Lung (tissue), 12 donors: Measurements from ENCODE around the gene IRX4. TPM values are rescaled to one million over a fixed set of nuclear protein-coding genes. Genes with fewer than 3 reads are reported as not detected.

Experiments used
- ATAC-seq: fragments of 200-7000 bp; cut with Tn5 transposase; one replicate; pipeline ENCODE4 v1.9.1; 2020; ENCODE audit warnings: moderate number of reproducible peaks; ENCODE audit not compliant: insufficient read depth, low FRiP score
- DNase-seq, 3 donors: peaks; one replicate each; pipeline ENCODE4 v3.0.0-alpha.2; 2013 to 2017
- H3K27ac ChIP-seq, 2 donors: one replicate each; pipeline ENCODE4 v1.5.1; 2013; ENCODE audit warnings: mild to moderate bottlenecking in 2 of 2, moderate library complexity in 2 of 2, control low read depth in 1 of 2, inconsistent platforms in 1 of 2, low read depth in 1 of 2, low read length in 1 of 2
- H3K27me3 ChIP-seq, 3 donors: one replicate each; pipeline ENCODE4 v1.5.1; 2013; ENCODE audit warnings: low read length in 2 of 3; ENCODE audit not compliant: control insufficient read depth in 3 of 3, insufficient read depth in 3 of 3
- H3K36me3 ChIP-seq, 4 donors: one replicate each; pipeline ENCODE4 v1.5.1; 2013; ENCODE audit warnings: low read length in 4 of 4, mild to moderate bottlenecking in 1 of 4, moderate library complexity in 1 of 4; ENCODE audit not compliant: control insufficient read depth in 4 of 4, insufficient read depth in 4 of 4
- H3K4me1 ChIP-seq, 5 donors: one replicate each; pipeline ENCODE4 v1.5.1; 2013; ENCODE audit warnings: low read length in 5 of 5, mild to moderate bottlenecking in 2 of 5, moderate library complexity in 1 of 5; ENCODE audit not compliant: control insufficient read depth in 5 of 5, insufficient read depth in 5 of 5
- H3K4me3 ChIP-seq: one replicate; pipeline ENCODE4 v1.5.1; 2013; ENCODE audit warnings: mild to moderate bottlenecking, control low read depth, moderate library complexity
- H3K9ac ChIP-seq, 2 donors: one replicate each; pipeline ENCODE4 v1.5.1; 2013; ENCODE audit warnings: low read length in 2 of 2, control low read depth in 1 of 2; ENCODE audit not compliant: insufficient read depth in 1 of 2
- H3K9me3 ChIP-seq, 4 donors: one replicate each; pipeline ENCODE4 v1.5.1; 2013; ENCODE audit warnings: low read length in 3 of 4, mild to moderate bottlenecking in 1 of 4, moderate library complexity in 1 of 4; ENCODE audit not compliant: control insufficient read depth in 4 of 4, insufficient read depth in 3 of 4
- CTCF ChIP-seq: IDR thresholded peaks from 2 replicates; pipeline ENCODE4 v1.5.1; 2012; ENCODE audit warnings: mild to moderate bottlenecking; ENCODE audit errors: control extremely low read depth, extremely low read depth
- WGBS, 2 donors: extraction: QIAGEN DNeasy Blood & Tissue Kit; methylation state at CpG; one replicate each; pipeline ENCODE4 v1.1.7; 2013; 5-methylcytosine and 5-hydroxymethylcytosine counted together
- polyA plus RNA-seq, 2 donors: library from polyadenylated mRNA; stranded (reverse); fragments of 200-250 nt; gene quantifications; one replicate each; pipeline ENCODE4 v1.2.1, GENCODE V29; 2013
- total RNA-seq, 2 donors: library from RNA; depleted of rRNA in 1 of 2; stranded (reverse); fragments of >200 nt in 1 of 2; gene quantifications; one replicate each; pipeline ENCODE4 v1.2.1, GENCODE V29; 2014 to 2021
- donor health status: control.
- donor health status: control.
- donor health status: Bipolar disorder and iron deficiency.
- donor health status: healthy.
- donor health status: DM: yes; HTN: yes; CAD: no.

IRX4 gene
- total and polyA plus RNA-seq, 4 donors, result 0.02 TPM; not detected in 3

DNA sequence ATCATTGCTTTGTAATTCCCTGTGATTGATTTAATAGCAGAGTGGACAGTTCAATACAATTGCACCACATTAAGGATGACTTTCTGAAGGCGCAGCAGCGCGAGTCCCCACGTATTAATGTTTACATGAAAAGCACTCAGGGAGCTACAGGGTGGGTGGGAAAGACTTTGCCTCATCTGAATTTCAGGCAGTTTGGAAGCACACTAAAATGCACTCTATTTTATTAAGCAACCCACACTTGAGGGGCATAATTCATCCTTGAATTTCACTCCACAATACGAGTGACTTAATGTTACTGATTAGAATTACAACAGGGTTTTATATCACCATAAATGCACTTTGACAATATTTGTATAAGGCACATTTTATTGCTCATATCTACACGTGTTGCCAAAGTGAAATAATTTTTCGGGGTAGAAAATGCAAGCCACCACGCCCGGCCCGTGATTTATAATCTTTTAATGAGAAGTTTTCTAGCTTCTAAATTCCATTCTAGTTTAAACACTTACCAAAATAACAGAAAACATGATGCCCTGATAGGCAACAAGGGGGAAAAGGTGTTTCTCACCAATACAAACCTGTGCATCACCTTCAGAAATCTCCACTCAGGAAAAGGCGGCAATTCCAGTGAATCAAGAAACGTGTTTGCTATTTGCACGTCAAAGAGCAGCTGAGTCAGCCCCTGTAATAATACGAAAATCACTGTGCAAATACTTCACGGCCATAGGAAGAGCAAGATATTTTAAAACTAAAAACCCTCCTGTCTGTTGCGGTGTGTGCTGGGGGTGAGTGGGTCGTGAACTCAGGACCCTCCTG is 40.5 kb downstream of the IRX4 start:
- H3K27me3 ChIP-seq, result peaks cover 0 to 49% (median 10%) of the 10 kb centered on the region in 3 donors
- H3K9ac ChIP-seq, result no peak overlapping the region
- H3K9me3 ChIP-seq, result no peaks in the 10 kb centered on the region
- ATAC-seq (no peak), DNase-seq (no peak)
- H3K4me1 ChIP-seq, result no peaks in the 10 kb centered on the region
- no peaks in the 10 kb centered on the region for H3K36me3 ChIP-seq
- WGBS, 2 donors, result 58 to 74% methylated on average over 17 of the region's 17 CpGs
- no peak overlapping the region for H3K27ac ChIP-seq
- TF ChIP-seq CTCF, result no peak
- H3K4me3 ChIP-seq, result no peak overlapping the region

GRCh38 chr5:1840741-1841521 is 41.8 kb downstream of the IRX4 start:
- no peaks in the 10 kb centered on the region for H3K4me1 ChIP-seq
- no peaks in the 10 kb centered on the region for H3K36me3 ChIP-seq
- no peak overlapping the region for H3K9ac ChIP-seq
- H3K4me3 ChIP-seq, result no peak overlapping the region
- ATAC-seq (no peak), DNase-seq (peak in 1 of 3 donors; percentile 10)
- WGBS, 2 donors, result 42 to 54% methylated on average over 31 of the region's 31 CpGs
- H3K27me3 ChIP-seq, result peaks cover 0 to 40% (median 9%) of the 10 kb centered on the region in 3 donors
- H3K27ac ChIP-seq, result no peak overlapping the region
- H3K9me3 ChIP-seq, result no peaks in the 10 kb centered on the region
- no peak for TF ChIP-seq CTCF

DNA sequence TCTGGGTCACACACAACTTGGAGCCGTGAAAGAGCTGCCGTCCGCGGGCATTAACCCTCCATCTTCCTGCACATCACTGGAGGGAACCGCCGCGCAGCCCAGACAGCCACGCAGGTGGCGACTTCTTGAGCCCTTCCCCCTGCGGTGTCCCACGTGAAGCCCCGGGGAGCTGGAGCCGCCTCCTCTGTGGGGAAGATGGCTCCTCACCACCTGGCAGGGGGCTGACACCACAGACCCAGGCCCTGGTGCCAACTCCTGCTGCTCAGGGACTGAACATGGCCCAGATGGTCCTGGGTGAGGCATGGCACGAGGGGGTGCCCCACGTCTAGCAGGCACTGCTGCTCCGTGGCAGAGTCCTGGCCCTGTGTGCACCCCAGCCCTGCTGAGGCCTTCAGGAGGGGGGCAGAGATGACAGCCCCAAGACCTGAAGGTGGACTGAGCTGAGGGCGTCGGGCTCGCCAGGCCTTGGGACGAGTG is 42.6 kb downstream of the IRX4 start:
- 81 to 88% methylated on average over 20 of the region's 20 CpGs for WGBS, 2 donors
- Histone ChIP-seq H3K4me1 (no peaks in the 10 kb centered on the region), H3K9ac (no peak overlapping the region), H3K27ac (no peak overlapping the region), H3K4me3 (no peak overlapping the region), H3K9me3 (no peaks in the 10 kb centered on the region), H3K36me3 (no peaks in the 10 kb centered on the region), H3K27me3 (peaks cover 0 to 46% (median 13%) of the 10 kb centered on the region in 3 donors)
- DNase-seq (no peak), ATAC-seq (no peak)
- TF ChIP-seq CTCF, result no peak
